Measurements from ENCODE around the gene SUN5. TPM values are rescaled to one million over a fixed set of nuclear protein-coding genes. Genes with fewer than 3 reads are reported as not detected.

SUN5 gene
- total RNA-seq, 1 donor from 2014 or later = not detected

GRCh38 chr20:33026779-33027759 is 22.8 kb upstream of the SUN5 start:
- Mint-ChIP-seq H3K36me3 (ENCODE audit: unreplicated experiment) (no peaks in the 10 kb centered on the region), H3K9me3 (ENCODE audit: unreplicated experiment) (no peaks in the 10 kb centered on the region), H3K4me3 (ENCODE audit: unreplicated experiment) (no peak overlapping the region), H3K4me1 (ENCODE audit: unreplicated experiment) (no peaks in the 10 kb centered on the region), H3K27me3 (ENCODE audit: unreplicated experiment) (no peaks in the 10 kb centered on the region), H3K27ac (ENCODE audit: unreplicated experiment) (no peak overlapping the region)
- TF ChIP-seq CTCF (IDR thresholded peaks at IDR 0.05) = no peak
- no peak for DNase-seq (ENCODE audit: extremely low spot score, unreplicated experiment)

GRCh38 chr20:33026072-33026778 is 22.0 kb upstream of the SUN5 start:
- Mint-ChIP-seq H3K9me3 (ENCODE audit: unreplicated experiment) (no peaks in the 10 kb centered on the region), H3K27me3 (ENCODE audit: unreplicated experiment) (no peaks in the 10 kb centered on the region), H3K4me3 (ENCODE audit: unreplicated experiment) (no peak overlapping the region), H3K27ac (ENCODE audit: unreplicated experiment) (no peak overlapping the region), H3K4me1 (ENCODE audit: unreplicated experiment) (no peaks in the 10 kb centered on the region), H3K36me3 (ENCODE audit: unreplicated experiment) (no peaks in the 10 kb centered on the region)
- no peak for TF ChIP-seq CTCF (IDR thresholded peaks at IDR 0.05)
- DNase-seq (ENCODE audit: extremely low spot score, unreplicated experiment) = no peak

GRCh38 chr20:33025318-33025876 is 21.2 kb upstream of the SUN5 start:
- no peak overlapping the region for H3K27ac Mint-ChIP-seq (ENCODE audit: unreplicated experiment)
- DNase-seq (ENCODE audit: extremely low spot score, unreplicated experiment) = no peak
- no peaks in the 10 kb centered on the region for H3K36me3 Mint-ChIP-seq (ENCODE audit: unreplicated experiment)
- no peaks in the 10 kb centered on the region for H3K27me3 Mint-ChIP-seq (ENCODE audit: unreplicated experiment)
- H3K4me1 Mint-ChIP-seq (ENCODE audit: unreplicated experiment) = no peaks in the 10 kb centered on the region
- H3K9me3 Mint-ChIP-seq (ENCODE audit: unreplicated experiment) = no peaks in the 10 kb centered on the region
- no peak for TF ChIP-seq CTCF (IDR thresholded peaks at IDR 0.05)
- no peak overlapping the region for H3K4me3 Mint-ChIP-seq (ENCODE audit: unreplicated experiment)

GRCh38 chr20:33024609-33025317 is 20.5 kb upstream of the SUN5 start:
- no peaks in the 10 kb centered on the region for H3K9me3 Mint-ChIP-seq (ENCODE audit: unreplicated experiment)
- H3K27me3 Mint-ChIP-seq (ENCODE audit: unreplicated experiment) = no peaks in the 10 kb centered on the region
- no peak for TF ChIP-seq CTCF (IDR thresholded peaks at IDR 0.05)
- no peak for DNase-seq (ENCODE audit: extremely low spot score, unreplicated experiment)
- H3K4me1 Mint-ChIP-seq (ENCODE audit: unreplicated experiment) = no peaks in the 10 kb centered on the region
- no peaks in the 10 kb centered on the region for H3K36me3 Mint-ChIP-seq (ENCODE audit: unreplicated experiment)
- H3K27ac Mint-ChIP-seq (ENCODE audit: unreplicated experiment) = no peak overlapping the region
- no peak overlapping the region for H3K4me3 Mint-ChIP-seq (ENCODE audit: unreplicated experiment)

Data from osteocyte (in vitro differentiated cells).